GM21423 (cell line): ENCODE data around the gene ZGPAT.

Experiments
- ATAC-seq: cut with Tn5 transposase; IDR thresholded peaks from one replicate; pipeline ENCODE4 v1.9.1; 2021; ENCODE audit warnings: mild to moderate bottlenecking, moderate library complexity; ENCODE audit not compliant: unreplicated experiment

ZGPAT gene

GRCh38 chr20:63678071-63678470 is 29.8 kb upstream of the ZGPAT start:
- no peak for ATAC-seq

DNA sequence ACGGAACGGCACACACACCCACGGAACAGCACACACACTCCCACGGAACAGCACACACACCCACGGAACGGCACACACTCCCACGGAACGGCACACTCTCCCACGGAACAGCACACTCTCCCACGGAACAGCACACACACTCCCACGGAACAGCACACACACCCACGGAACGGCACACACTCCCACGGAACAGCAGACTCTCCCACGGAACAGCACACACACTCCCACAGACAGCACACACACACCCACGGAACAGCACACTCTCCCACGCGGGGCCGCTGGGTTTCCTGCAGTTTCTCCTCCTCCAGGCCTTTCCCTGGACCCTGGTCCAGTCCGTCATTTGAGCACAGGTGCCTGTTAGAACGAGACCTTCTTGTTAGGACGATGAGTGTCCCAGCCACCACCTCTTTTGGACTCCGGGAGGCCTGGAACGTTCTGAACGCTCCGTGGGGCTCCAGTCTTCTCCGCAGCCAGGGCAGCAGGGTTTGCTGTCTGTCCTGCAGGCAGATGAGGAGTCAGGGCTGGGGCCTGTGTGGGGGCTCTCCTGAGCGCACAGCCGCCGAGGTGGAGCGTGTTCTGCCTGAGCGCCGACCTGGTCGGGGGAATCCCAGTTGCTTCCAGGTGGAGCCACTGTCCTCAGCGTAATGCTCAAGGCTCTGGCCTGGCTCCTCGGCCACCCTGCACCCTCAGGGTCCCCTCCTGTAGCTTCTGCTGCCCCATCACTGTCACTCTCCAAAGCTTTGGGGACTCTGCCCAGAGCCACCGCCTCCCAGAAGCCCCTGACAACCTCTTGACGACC is 29.0 kb upstream of the ZGPAT start:
- no peak for ATAC-seq

DNA sequence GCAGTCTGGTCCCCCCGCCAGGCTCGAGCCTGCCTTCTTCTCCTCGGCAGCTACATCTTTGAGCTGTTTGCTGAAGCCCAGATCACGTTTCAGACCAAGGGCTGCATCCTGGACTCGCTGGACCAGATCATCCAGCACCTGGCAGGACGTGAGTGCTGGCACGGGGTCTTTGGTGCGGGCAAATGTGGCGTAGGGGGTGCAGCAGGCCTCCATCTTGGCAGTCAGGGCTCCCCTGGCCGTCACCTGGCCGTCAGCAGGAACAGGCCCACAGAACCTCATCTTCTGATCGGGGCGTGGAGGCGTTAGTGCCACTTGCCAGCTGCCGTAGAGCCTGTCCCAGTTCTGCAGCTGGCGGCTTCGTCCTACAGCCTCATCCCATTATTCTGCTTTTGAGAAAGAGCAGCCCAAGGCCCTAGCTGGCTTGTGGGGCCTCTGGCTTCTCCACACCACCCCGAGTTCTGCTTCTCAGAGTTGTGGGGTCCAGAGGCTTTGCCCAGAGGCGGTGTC is 28.0 kb upstream of the ZGPAT start:
- no peak for ATAC-seq

DNA sequence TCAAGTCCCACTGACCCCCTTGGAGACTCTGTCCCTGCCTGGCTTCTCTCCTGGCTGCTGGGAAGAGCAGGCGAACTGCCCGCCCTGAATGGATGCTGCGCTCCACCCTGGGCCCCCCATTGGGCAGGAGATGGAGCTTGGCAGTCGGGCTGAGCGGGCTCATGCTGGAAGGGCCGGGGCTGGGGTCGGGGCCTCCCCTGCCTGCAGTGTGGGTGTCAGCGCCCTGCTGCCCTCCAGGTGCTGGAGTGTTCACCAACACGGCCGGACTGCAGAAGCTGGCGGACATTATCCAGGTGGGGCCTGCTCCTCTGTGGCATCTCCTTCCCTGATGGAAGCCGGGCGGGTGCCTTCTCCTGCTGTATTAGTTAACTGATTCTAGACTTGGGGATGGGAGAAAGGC is 27.4 kb upstream of the ZGPAT start:
- ATAC-seq = no peak

- no peak for ATAC-seq
Measured at GRCh38 chr20:63680857-63681608, 26.8 kb upstream of the ZGPAT start.

GRCh38 chr20:63681609-63682142 is 26.2 kb upstream of the ZGPAT start:
- ATAC-seq = no peak

DNA sequence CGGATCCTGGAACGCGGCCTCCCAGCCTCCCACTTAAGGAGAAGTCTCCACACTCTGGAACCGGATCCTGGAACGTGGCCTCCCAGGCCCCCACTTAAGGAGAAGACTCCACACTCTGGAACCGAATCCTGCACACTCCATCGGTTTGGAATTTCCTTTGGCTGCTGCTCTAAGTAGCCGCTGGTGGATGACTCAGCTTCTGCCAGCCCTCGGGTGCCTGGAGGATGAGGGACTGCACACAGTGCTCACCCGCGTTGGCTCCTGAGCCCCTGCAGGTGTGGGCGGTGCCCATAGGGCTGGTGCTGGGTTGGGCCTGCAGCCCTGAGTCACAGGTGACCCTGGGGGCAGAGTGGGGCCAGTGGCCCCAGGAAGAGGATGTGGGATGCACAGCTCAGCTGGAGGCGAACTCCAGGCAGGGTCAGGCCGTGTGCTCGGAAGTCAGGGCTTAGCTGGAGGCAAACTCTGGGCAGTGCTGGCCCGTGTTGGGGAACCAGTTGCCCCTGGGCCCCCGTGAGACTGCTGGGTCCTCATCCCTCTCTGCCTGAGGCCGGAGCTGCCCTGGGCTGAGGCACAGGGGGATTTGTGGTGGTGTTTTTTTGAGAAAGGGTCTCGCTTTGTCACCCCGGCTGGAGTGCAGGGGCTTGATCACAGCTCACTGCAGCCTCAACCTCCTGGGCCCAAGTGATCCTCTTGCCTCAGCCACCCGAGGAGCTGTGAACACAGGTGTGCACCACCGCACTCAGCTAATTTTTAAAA is 25.3 kb upstream of the ZGPAT start:
- no peak for ATAC-seq

DNA sequence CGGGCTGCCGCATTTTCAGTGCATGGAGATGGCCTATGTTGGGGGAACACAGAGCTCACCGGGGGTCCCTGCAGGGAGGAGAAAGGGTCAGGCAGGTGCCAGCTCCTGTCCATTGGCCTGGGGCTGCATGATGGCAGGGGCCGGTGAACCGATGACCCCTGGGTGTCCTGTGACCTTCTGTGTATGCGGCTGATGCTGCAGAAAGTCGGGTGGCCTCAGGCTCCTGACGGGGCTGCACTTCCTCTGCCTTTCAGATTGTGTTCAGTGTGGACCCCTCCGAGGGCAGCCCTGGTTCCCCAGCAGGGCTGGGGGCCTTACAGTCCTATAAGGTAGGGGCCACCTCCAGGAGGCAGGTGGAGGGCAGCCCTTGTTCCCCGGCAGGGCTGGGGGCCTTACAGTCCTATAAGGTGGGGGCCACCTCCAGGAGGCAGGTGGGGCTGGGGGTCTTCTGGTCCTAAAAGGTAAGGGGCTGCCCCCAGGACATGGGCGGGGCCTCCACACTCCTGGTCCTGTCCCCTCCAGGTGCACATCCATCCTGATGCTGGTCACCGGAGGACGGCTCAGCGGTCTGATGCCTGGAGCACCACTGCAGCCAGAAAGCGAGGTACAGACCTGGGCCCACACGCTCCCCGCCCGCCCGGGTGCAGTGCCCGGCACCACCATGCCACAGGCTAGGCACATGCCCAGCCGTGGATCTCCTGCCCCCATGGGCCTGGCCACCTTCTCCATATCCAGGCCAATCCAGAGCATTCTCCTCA is 22.4 kb upstream of the ZGPAT start:
- no peak for ATAC-seq

DNA sequence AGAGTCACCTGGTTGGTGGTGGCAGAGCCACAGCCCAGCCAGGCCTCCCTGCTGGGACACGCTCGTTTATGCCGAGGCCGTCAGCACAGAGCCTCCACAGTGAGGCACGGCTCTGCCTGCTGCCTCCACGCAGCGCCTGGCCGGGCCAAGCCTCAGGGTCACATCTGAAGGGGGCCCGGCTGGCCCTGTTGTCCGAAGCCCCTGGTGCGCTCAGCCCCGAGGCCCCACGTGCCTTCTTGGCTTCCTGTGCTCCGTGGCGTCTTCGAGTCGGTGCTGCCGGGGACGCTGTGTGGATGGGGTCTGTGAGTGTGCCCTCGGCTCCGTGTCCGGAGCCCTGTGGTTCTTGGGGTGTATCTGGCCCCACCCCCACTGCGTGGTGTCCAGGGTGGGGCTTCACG is 21.7 kb upstream of the ZGPAT start:
- no peak for ATAC-seq

- ATAC-seq = no peak
Measured at GRCh38 chr20:63686492-63687321, 21.1 kb upstream of the ZGPAT start.

- ATAC-seq = no peak
Measured at GRCh38 chr20:63687419-63688178, 20.2 kb upstream of the ZGPAT start.

DNA sequence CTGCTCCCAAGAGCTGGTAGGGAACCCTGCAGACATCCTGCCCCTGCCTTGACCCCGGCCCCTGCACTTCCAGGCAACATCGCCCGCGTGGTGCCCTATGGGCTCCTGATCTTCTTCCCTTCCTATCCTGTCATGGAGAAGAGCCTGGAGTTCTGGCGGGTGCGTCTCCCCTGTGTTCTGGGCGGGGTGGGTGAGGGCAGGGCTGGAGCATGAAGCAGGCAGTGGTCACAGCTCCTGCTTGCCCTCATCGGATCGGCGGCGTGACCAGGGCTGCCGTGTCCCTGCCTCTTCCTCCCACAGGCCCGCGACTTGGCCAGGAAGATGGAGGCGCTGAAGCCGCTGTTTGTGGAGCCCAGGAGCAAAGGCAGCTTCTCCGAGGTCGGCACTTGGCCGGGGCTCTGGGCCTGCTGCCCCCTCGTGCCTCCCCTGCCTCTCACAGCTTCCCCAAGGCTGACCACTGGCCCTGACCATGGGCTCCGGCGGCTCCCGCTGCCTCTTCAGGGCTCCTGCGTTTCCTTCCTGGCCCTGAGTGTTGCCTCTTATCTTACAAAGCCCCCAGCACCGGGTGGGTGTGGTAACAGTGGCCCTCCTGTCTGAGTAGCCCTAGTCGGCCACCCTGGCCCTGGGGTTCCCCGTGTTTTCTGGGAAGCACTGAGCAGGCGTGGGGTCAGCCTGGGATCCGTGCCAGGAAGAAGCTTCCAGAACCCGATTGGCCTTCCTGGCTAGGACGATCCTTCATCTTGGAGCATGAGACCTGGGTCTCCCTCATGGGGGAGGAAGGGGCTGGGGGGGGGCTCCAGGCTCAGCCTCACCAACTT is 19.4 kb upstream of the ZGPAT start:
- ATAC-seq = no peak

DNA sequence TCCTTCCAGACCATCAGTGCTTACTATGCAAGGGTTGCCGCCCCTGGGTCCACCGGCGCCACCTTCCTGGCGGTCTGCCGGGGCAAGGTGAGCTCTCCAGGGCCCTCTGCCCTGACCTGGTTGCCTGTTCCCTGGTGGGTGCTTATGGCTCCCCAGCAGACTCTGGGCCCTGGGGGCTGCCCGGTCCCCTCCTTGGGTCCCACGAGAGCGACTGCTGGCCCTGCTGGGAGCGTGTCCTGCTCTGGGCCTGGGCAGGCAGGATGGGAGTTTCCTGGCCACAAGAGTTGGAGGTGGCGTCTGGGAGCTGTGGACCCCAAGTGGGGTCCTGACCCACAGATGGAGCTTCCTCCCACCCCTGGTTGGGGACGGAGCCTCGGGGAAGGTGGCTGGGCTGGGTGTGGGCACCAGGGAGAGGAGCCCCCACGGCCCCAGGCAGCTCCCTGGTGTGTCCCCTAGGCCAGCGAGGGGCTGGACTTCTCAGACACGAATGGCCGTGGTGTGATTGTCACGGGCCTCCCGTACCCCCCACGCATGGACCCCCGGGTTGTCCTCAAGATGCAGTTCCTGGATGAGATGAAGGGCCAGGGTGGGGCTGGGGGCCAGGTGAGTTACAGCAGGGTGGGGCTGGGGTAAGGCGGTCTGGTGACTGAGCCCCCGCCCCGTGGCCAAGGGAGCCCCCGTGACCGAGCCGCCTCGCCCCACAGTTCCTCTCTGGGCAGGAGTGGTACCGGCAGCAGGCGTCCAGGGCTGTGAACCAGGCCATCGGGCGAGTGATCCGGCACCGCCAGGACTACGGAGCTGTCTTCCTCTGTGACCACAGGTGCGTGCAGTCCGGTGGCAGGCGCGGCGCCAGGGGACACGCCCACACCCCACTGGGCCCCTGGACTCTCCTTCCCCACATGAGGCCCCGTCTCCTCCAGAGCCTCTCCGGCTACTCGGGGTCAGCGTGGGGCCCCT is 18.5 kb upstream of the ZGPAT start:
- ATAC-seq = no peak

- ATAC-seq = no peak
Measured at GRCh38 chr20:63690003-63690897, 17.6 kb upstream of the ZGPAT start.

DNA sequence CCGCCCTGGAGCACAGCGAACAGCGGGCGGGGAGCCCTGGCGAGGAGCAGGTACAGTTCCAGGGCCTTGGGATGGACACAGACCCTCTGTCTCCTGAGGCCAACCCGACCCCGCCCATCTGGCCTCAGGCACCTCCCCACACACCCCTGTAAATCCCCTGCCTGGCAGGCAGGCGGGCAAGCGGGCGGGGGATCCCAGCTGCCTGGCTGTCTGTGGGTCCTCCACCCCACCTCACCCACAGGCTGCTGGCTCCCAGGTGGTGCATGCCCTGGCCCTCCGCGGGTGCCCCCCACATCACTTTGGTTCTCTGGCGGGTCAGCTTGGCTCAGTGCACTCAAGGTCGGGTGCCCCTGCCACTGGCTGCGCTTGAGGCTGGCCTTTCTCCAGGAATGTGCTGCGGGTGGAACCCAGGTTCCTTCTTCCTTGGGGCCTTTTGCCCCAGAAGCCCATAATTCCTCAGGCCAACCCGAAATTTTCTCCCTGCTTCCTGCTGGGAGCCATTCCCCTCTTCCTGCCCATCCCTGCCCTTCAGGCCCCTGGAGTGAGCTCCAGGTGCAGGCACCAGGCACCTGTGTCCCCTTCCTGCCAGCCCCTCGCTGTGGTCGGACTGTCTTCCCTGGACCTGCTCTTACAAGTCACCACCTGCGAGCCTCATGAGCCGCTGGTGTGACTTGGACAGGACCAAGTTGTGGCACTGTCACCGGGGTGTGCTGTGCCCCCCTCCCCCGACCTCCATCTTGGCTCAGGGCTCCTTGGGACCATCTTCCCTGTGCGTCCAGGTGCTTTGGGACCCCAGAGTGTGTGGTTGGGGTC is 16.7 kb upstream of the ZGPAT start:
- no peak for ATAC-seq
